MCF 10A (cell line): ENCODE measurements around the gene GYG2. TPM values are rescaled to one million over a fixed set of nuclear protein-coding genes. Genes with fewer than 3 reads are reported as not detected.
"Not testable (repeated sequence)": the region's sequence is repeated elsewhere in the genome, so short reads cannot be mapped to it uniquely, and the experiment has no call there.

Experiments used
- BruUV-seq: library from RNA; stranded (reverse); fragments of 400-500 nt; replicated peaks from 2 replicates; lab custom pipeline; 2021; lab: Mats Ljungman, UMichigan
- CTCF ChIA-PET: fragments of 300-600 bp; sonication (Branson Sonifier 250); formaldehyde crosslinking; extraction: SDS; loops from one replicate; lab custom pipeline; 2021; ENCODE audit warnings: antibody characterized with exemption, inconsistent platforms; lab: Yijun Ruan, JAX
- POLR2A ChIA-PET: fragments of 300-600, 350-650 bp; sonication (Branson Sonifier 250); formaldehyde crosslinking; extraction: SDS; loops from one replicate; lab custom pipeline; 2020; ENCODE audit warnings: antibody characterized with exemption, inconsistent platforms; lab: Yijun Ruan, JAX
- DNase-seq: peaks from one replicate; pipeline ENCODE4 v3.0.0-alpha.2; 2018; ENCODE audit not compliant: unreplicated experiment
- H3K27ac Mint-ChIP-seq: one replicate; pipeline ENCODE4 v1.8.0; 2022; ENCODE audit warnings: mild to moderate bottlenecking, low read depth, mixed read lengths; ENCODE audit not compliant: unreplicated experiment
- H3K27me3 Mint-ChIP-seq: one replicate; pipeline ENCODE4 v1.8.0; 2022; ENCODE audit warnings: mixed read lengths; ENCODE audit not compliant: insufficient read depth, unreplicated experiment
- H3K36me3 Mint-ChIP-seq: one replicate; pipeline ENCODE4 v1.8.0; 2022; ENCODE audit warnings: mild to moderate bottlenecking, moderate library complexity, mixed read lengths; ENCODE audit not compliant: insufficient read depth, unreplicated experiment
- H3K4me1 Mint-ChIP-seq: one replicate; pipeline ENCODE4 v1.8.0; 2022; ENCODE audit warnings: mixed read lengths; ENCODE audit not compliant: insufficient read depth, unreplicated experiment
- H3K4me3 Mint-ChIP-seq: one replicate; pipeline ENCODE4 v1.8.0; 2022; ENCODE audit warnings: mild to moderate bottlenecking, moderate library complexity, mixed read lengths; ENCODE audit not compliant: unreplicated experiment
- H3K9me3 Mint-ChIP-seq: one replicate; pipeline ENCODE4 v1.8.0; 2022; ENCODE audit warnings: mixed read lengths; ENCODE audit not compliant: unreplicated experiment
- intact Hi-C: fragments of 100-400 bp; cut with micrococcal nuclease; formaldehyde crosslinking; loops from 2 replicates; pipeline ENCODE4 v1.14.1; 2022
- total RNA-seq: library from RNA; stranded (reverse); gene quantifications from 2 replicates; pipeline ENCODE4 v1.2.3, GENCODE V29; 2022
- TF ChIP-seq, protein P1 (sequence below): fragments of 200-600 bp; IDR thresholded peaks from one replicate; pipeline ENCODE4 v1.8.0; 2022; ENCODE audit warnings: antibody characterized with exemption, mild to moderate bottlenecking; ENCODE audit not compliant: unreplicated experiment

Gene GYG2
- total RNA-seq, 1 experiment from 2014 or later, result not detected

- peak; percentile 27 for DNase-seq
- ChIA-PET POLR2A (interaction anchor here (0.6 kb wide), 1 partner anchor 286 kb away, joined by 3 read pairs; no protein-coding TSS in a partner anchor), CTCF (interaction anchor here (0.6 to 0.8 kb wide), 2 partner anchors 140 to 770 kb away, joined by 3 to 4 read pairs; no protein-coding TSS in a partner anchor)
- Mint-ChIP-seq H3K9me3 (no peaks in the 10 kb centered on the region), H3K4me1 (peaks cover 14% of the 10 kb centered on the region), H3K27ac (no peak overlapping the region), H3K4me3 (no peak overlapping the region), H3K27me3 (no peaks in the 10 kb centered on the region), H3K36me3 (no peaks in the 10 kb centered on the region)
- BruUV-seq, result no TSS peak
- TF ChIP-seq, protein P1, sequence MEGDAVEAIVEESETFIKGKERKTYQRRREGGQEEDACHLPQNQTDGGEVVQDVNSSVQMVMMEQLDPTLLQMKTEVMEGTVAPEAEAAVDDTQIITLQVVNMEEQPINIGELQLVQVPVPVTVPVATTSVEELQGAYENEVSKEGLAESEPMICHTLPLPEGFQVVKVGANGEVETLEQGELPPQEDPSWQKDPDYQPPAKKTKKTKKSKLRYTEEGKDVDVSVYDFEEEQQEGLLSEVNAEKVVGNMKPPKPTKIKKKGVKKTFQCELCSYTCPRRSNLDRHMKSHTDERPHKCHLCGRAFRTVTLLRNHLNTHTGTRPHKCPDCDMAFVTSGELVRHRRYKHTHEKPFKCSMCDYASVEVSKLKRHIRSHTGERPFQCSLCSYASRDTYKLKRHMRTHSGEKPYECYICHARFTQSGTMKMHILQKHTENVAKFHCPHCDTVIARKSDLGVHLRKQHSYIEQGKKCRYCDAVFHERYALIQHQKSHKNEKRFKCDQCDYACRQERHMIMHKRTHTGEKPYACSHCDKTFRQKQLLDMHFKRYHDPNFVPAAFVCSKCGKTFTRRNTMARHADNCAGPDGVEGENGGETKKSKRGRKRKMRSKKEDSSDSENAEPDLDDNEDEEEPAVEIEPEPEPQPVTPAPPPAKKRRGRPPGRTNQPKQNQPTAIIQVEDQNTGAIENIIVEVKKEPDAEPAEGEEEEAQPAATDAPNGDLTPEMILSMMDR, result no peak
- intact Hi-C loops, result no loop called here
These were observed 66.2 kb downstream of the GYG2 start for GRCh38 chrX:2894885-2895292.

DNA sequence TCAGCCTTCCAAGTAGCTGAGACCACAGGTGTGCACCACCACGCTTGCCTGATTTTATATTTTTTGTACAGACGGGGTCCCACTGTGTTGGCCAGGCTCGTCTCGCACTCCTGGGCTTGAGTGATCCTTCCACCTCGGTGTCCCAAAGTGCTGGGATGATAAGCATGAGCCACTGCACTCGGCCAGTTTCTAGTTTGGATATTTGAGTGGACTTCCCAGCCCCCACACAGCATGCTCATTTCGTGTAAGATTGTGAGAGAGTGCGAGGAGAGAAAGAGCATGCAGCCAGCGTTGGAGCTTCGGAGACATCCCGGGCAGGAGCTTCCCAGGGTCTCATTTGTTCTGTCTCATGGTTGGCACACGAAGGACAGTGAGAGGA, 68.6 kb downstream of the GYG2 start:
- Mint-ChIP-seq H3K27me3 (peaks cover 3% of the 10 kb centered on the region), H3K36me3 (no peaks in the 10 kb centered on the region), H3K27ac (no peak overlapping the region), H3K4me3 (no peak overlapping the region), H3K4me1 (peaks cover 14% of the 10 kb centered on the region), H3K9me3 (peaks cover 1% of the 10 kb centered on the region)
- TF ChIP-seq, protein P1, result no peak
- no TSS peak for BruUV-seq
- CTCF ChIA-PET, result interaction anchor here (1.0 kb wide), 1 partner anchor 16 kb away, joined by 3 read pairs; no protein-coding TSS in a partner anchor
- DNase-seq, result no peak
- intact Hi-C loops, result no loop called here
- POLR2A ChIA-PET, result no interaction called here

DNA sequence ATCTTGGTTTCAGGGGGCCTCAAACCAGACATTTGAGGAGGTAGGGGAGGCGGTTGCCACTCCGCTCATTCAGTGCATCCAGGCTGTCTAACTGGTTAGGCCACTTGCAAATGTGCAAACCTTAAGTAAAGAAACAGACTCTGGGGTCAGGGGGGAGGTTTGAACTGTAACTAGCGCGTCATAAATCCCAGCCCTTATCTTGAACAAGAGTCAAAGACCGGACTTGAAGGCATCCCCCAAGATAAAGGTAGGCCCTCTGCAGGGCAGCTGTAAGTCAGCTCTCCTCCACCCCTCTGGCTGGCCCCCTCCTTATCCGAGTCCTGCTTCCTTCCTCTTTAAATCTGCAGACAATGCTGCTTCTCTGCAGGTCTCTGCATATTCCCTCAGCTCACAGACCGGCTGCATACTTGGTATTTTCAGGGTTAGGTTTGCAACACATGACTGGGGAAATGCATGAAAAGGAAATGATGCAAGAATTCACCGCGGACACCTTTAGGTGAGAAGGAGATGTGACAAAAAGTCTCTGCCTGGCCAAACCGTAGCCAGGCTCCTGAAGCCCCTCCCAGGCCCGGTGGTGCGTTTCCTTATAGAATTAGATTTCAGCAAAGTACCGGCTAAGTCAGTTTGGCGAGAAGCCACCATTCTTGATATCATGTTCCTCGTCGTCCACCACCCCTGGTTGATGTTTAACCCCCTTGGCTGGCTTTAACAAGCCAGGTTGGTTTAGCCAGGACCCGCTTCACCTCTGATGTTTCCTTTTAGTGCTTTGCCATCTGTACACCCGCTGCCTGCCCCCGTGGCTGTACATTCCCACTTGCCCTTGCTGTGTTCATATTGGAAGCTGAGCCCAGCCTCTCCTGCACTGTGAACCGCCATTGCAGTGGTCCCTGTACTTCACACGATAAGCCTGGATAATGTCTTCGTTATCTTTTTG, 69.2 kb downstream of the GYG2 start:
- H3K27ac Mint-ChIP-seq, DNase-seq, POLR2A ChIA-PET, intact Hi-C loops, H3K9me3 Mint-ChIP-seq, H3K27me3 Mint-ChIP-seq, H3K4me3 Mint-ChIP-seq, H3K36me3 Mint-ChIP-seq, BruUV-seq: not testable (repeated sequence)
- peaks cover 14% of the 10 kb centered on the region for H3K4me1 Mint-ChIP-seq
- CTCF ChIA-PET, result interaction anchor here (0.5 to 1.0 kb wide), 2 partner anchors 15 to 38 kb away, joined by 3 to 4 read pairs; no protein-coding TSS in a partner anchor

- Mint-ChIP-seq H3K4me1 (peaks cover 14% of the 10 kb centered on the region), H3K27me3 (peaks cover 18% of the 10 kb centered on the region), H3K36me3 (no peaks in the 10 kb centered on the region), H3K9me3 (peaks cover 12% of the 10 kb centered on the region), H3K4me3 (no peak overlapping the region), H3K27ac (no peak overlapping the region)
- no TSS peak for BruUV-seq
- DNase-seq, result no peak
- intact Hi-C loops, result no loop called here
- ChIA-PET POLR2A (no interaction called here), CTCF (interaction anchor here (0.5 to 0.6 kb wide), 2 partner anchors 37 to 1348 kb away, joined by 3 to 4 read pairs; no protein-coding TSS in a partner anchor)
- TF ChIP-seq, protein P1, result no peak
These were observed 70.2 kb downstream of the GYG2 start for GRCh38 chrX:2898846-2899512.
